ENCODE measurements around the gene GREB1.

GREB1 gene

GRCh38 chr2:11492720-11493119 is 41.1 kb upstream of the GREB1 start:
- no peak for TF ChIP-seq CTCF (IDR thresholded peaks at IDR 0.05; ENCODE audit: low read depth, low read length)
- DNase-seq (ENCODE audit: low read depth, low spot score) = no peak
- H3K4me3 ChIP-seq (ENCODE audit: low read depth, low read length) = no peak overlapping the region
- in situ Hi-C loops (cut with HindIII; ENCODE audit: low sequenced_read_pairs) = no loop called here

- no peak for TF ChIP-seq CTCF (IDR thresholded peaks at IDR 0.05; ENCODE audit: low read depth, low read length)
- in situ Hi-C loops (cut with HindIII; ENCODE audit: low sequenced_read_pairs) = no loop called here
Observed at GRCh38 chr2:11493282-11493681, 40.6 kb upstream of the GREB1 start.

GRCh38 chr2:11494310-11494709 is 39.5 kb upstream of the GREB1 start:
- DNase-seq (ENCODE audit: low read depth, low spot score) = no peak
- in situ Hi-C loops (cut with HindIII; ENCODE audit: low sequenced_read_pairs) = no loop called here
- no peak overlapping the region for H3K4me3 ChIP-seq (ENCODE audit: low read depth, low read length)
- no peak for TF ChIP-seq CTCF (IDR thresholded peaks at IDR 0.05; ENCODE audit: low read depth, low read length)

More at GRCh38 chr2:11493282-11493681, 40.6 kb upstream of the GREB1 start:
- no peak overlapping the region for H3K4me3 ChIP-seq (ENCODE audit: low read depth, low read length)
- no peak for DNase-seq (ENCODE audit: low read depth, low spot score)

- no peak for TF ChIP-seq CTCF (IDR thresholded peaks at IDR 0.05; ENCODE audit: low read depth, low read length)
- in situ Hi-C loops (cut with HindIII; ENCODE audit: low sequenced_read_pairs) = no loop called here
- H3K4me3 ChIP-seq (ENCODE audit: low read depth, low read length) = no peak overlapping the region
- DNase-seq (ENCODE audit: low read depth, low spot score) = no peak
Observed at GRCh38 chr2:11495844-11496681, 37.8 kb upstream of the GREB1 start.

- no peak for TF ChIP-seq CTCF (IDR thresholded peaks at IDR 0.05; ENCODE audit: low read depth, low read length)
- no peak overlapping the region for H3K4me3 ChIP-seq (ENCODE audit: low read depth, low read length)
- in situ Hi-C loops (cut with HindIII; ENCODE audit: low sequenced_read_pairs) = no loop called here
- no peak for DNase-seq (ENCODE audit: low read depth, low spot score)
Observed at GRCh38 chr2:11498543-11499034, 35.3 kb upstream of the GREB1 start.

- no peak for DNase-seq (ENCODE audit: low read depth, low spot score)
- H3K4me3 ChIP-seq (ENCODE audit: low read depth, low read length) = no peak overlapping the region
- no peak for TF ChIP-seq CTCF (IDR thresholded peaks at IDR 0.05; ENCODE audit: low read depth, low read length)
- in situ Hi-C loops (cut with HindIII; ENCODE audit: low sequenced_read_pairs) = no loop called here
Observed at GRCh38 chr2:11499081-11499743, 34.6 kb upstream of the GREB1 start.
